Psoas muscle (tissue), 8 donors: ENCODE data around the gene PRKACB. TPM values are rescaled to one million over a fixed set of nuclear protein-coding genes. Genes with fewer than 3 reads are reported as not detected.

ENCODE experiments used
- ATAC-seq, 4 donors: fragments of 200-7000 bp; cut with Tn5 transposase; one replicate each; pipeline ENCODE4 v1.9.1; 2020; ENCODE audit warnings: moderate library complexity in 3 of 4, mild to moderate bottlenecking in 2 of 4
- DNase-seq, 2 donors: peaks; one replicate each; pipeline ENCODE4 v3.0.0-alpha.2; 2020
- H3K27ac ChIP-seq: fragments of 200-600 bp; one replicate; pipeline ENCODE4 v1.8.0; 2022
- H3K27me3 ChIP-seq, 3 donors: fragments of 200-600 bp in 1 of 3; one replicate each; pipeline versions ENCODE4 v1.6.1 to v1.8.0; 2013 to 2022; ENCODE audit warnings: low read length in 2 of 3, mild to moderate bottlenecking in 2 of 3, moderate library complexity in 1 of 3; ENCODE audit not compliant: insufficient read depth in 3 of 3
- H3K36me3 ChIP-seq, 2 donors: fragments of 200-600 bp in 1 of 2; one replicate each; pipeline versions ENCODE4 v1.6.1 to v1.8.0; 2013 to 2022; ENCODE audit warnings: low read depth in 1 of 2, mild to moderate bottlenecking in 1 of 2, moderate library complexity in 1 of 2; ENCODE audit not compliant: insufficient read depth in 1 of 2
- H3K4me1 ChIP-seq: fragments of 200-600 bp; one replicate; pipeline ENCODE4 v1.8.0; 2022
- H3K4me3 ChIP-seq: fragments of 200-600 bp; one replicate; pipeline ENCODE4 v1.8.0; 2022; ENCODE audit warnings: mild to moderate bottlenecking
- H3K9me3 ChIP-seq: fragments of 200-600 bp; one replicate; pipeline ENCODE4 v1.8.0; 2022
- CTCF ChIP-seq: fragments of 200-600 bp; IDR thresholded peaks from one replicate; pipeline ENCODE4 v1.8.0; 2022; ENCODE audit warnings: antibody characterized with exemption
- WGBS, 3 donors: extraction: QIAGEN DNeasy Blood & Tissue Kit; methylation state at CpG; one replicate each; pipeline versions ENCODE4 v1.1.6 to v1.1.7; 2013; 5-methylcytosine and 5-hydroxymethylcytosine counted together
- intact Hi-C, 2 donors: fragments of 100-400 bp; cut with DNase I; formaldehyde crosslinking; loops; one replicate each; pipeline versions ENCODE4 v1.11.0 to v1.14.2; 2022
- polyA plus RNA-seq, 3 donors: library from polyadenylated mRNA; stranded (reverse); fragments of 200-250 nt; gene quantifications; one replicate each; pipeline ENCODE4 v1.2.3, GENCODE V29; 2013
- total RNA-seq, 4 donors: library from RNA; stranded (reverse); fragmentation: NEBNext Ultra II Directional in 2 of 4; extraction: Animal tissue kit (Norgen Biotek cat#: 25700) in 2 of 4; gene quantifications; one replicate each; pipeline versions ENCODE4 v1.2.1 to v1.2.4, GENCODE V29; 2021 to 2023
- donor health status: healthy with polysubstance abuse.
- donor health status: DM: no; HTN: no; CAD: no; lungs with moderate emphysema.
- donor health status: Bipolar disorder and iron deficiency.
- donor health status: healthy.
- donor health status: DM: yes; HTN: yes; CAD: no.
- donor health status: DM: no; HTN: no; CAD: no.
- donor health status: DM: no; HTN: no; CAD: no.
- donor health status: DM: yes; HTN: yes; CAD: no.

Gene PRKACB
- total and polyA plus RNA-seq, 7 donors, result 2.6 to 24.5 (median 4.9) TPM

- 94 to 98% (median 96%) methylated on average over 1 of the region's 1 CpG for WGBS, 3 donors
- no peak overlapping the region for H3K27ac ChIP-seq
- no peaks in the 10 kb centered on the region for H3K27me3 ChIP-seq
- H3K9me3 ChIP-seq, result no peaks in the 10 kb centered on the region
- no peak for ATAC-seq
- TF ChIP-seq CTCF, result no peak
- H3K4me3 ChIP-seq, result no peak overlapping the region
- H3K4me1 ChIP-seq, result no peaks in the 10 kb centered on the region
- no peaks in the 10 kb centered on the region for H3K36me3 ChIP-seq
- intact Hi-C loops, result no loop called here
- no peak for DNase-seq
Observed at GRCh38 chr1:84277343-84278059, 133.4 kb downstream of the PRKACB start.

DNA sequence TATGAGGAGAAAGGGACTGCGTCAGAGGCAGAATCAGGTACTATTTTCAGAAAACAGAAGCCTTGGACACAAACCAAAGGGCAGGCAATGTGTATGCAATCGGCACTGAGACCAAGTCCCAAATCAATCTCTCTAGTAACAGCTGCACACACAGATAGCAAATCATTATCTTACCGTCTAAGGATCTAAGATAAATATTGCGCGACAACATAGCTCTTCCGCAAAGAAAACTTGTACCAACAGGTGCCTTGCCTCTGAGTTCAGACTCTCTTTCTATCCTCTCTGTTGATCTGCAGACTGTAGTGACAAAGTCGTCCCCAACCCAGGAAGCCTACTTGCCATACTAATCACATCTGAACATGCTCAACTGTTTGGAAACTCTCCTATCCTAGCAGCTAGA, 134.8 kb downstream of the PRKACB start:
- Histone ChIP-seq H3K4me1 (no peaks in the 10 kb centered on the region), H3K36me3 (no peaks in the 10 kb centered on the region), H3K4me3 (no peak overlapping the region), H3K27ac (no peak overlapping the region), H3K27me3 (no peaks in the 10 kb centered on the region), H3K9me3 (no peaks in the 10 kb centered on the region)
- ATAC-seq (no peak), DNase-seq (no peak)
- TF ChIP-seq CTCF, result no peak
- intact Hi-C loops, result no loop called here
- WGBS, 3 donors, result 58 to 62% (median 60%) methylated on average over 7 of the region's 7 CpGs

DNA sequence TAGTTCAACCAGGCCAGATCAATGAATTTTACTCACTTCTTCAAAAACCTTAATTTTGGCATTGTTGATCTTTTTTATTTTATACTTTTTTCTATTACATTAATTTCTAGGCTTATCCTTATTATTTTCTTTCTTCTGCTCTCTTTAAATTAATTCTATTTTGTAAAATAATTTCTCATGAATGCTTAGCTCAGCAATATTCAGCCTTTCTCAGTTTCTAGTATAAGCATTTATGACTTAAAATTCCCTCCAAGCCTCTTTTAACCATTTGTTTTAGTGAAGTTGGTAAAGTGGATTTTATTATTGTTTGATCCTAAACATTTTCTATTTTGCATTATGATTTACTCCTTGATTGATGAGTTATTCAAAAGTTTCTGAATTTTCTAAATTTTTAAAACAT, 136.8 kb downstream of the PRKACB start:
- no peaks in the 10 kb centered on the region for H3K36me3 ChIP-seq
- H3K4me3 ChIP-seq, result no peak overlapping the region
- H3K27ac ChIP-seq, result no peak overlapping the region
- H3K9me3 ChIP-seq, result no peaks in the 10 kb centered on the region
- intact Hi-C loops, result no loop called here
- no peaks in the 10 kb centered on the region for H3K27me3 ChIP-seq
- no peak for TF ChIP-seq CTCF
- ATAC-seq, result no peak
- DNase-seq, result no peak
- H3K4me1 ChIP-seq, result no peaks in the 10 kb centered on the region

GRCh38 chr1:84282780-84283333, 138.8 kb downstream of the PRKACB start:
- TF ChIP-seq CTCF, result no peak

GRCh38 chr1:84283381-84283780, 139.3 kb downstream of the PRKACB start:
- DNase-seq (no peak), ATAC-seq (no peak)
- Histone ChIP-seq H3K27me3 (no peaks in the 10 kb centered on the region), H3K4me1 (no peaks in the 10 kb centered on the region), H3K27ac (no peak overlapping the region), H3K36me3 (no peaks in the 10 kb centered on the region), H3K4me3 (no peak overlapping the region), H3K9me3 (peaks cover 3% of the 10 kb centered on the region)
- WGBS, 3 donors, result 58 to 62% (median 61%) methylated on average over 1 of the region's 1 CpG
- intact Hi-C loops, result no loop called here
- no peak for TF ChIP-seq CTCF

More at GRCh38 chr1:84282780-84283333, 138.8 kb downstream of the PRKACB start:
- ATAC-seq (no peak), DNase-seq (no peak)
- WGBS, 3 donors, result 72 to 100% (median 98%) methylated on average over 1 of the region's 1 CpG
- no peak overlapping the region for H3K4me3 ChIP-seq
- no peaks in the 10 kb centered on the region for H3K4me1 ChIP-seq
- intact Hi-C loops, result no loop called here
- H3K9me3 ChIP-seq, result peaks cover 3% of the 10 kb centered on the region
- no peaks in the 10 kb centered on the region for H3K27me3 ChIP-seq
- H3K27ac ChIP-seq, result no peak overlapping the region
- no peaks in the 10 kb centered on the region for H3K36me3 ChIP-seq
